ENCODE data around the gene PTDSS2.
"Not testable (repeated sequence)": the region's sequence is repeated elsewhere in the genome, so short reads cannot be mapped to it uniquely, and the experiment has no call there.

PTDSS2 gene

DNA sequence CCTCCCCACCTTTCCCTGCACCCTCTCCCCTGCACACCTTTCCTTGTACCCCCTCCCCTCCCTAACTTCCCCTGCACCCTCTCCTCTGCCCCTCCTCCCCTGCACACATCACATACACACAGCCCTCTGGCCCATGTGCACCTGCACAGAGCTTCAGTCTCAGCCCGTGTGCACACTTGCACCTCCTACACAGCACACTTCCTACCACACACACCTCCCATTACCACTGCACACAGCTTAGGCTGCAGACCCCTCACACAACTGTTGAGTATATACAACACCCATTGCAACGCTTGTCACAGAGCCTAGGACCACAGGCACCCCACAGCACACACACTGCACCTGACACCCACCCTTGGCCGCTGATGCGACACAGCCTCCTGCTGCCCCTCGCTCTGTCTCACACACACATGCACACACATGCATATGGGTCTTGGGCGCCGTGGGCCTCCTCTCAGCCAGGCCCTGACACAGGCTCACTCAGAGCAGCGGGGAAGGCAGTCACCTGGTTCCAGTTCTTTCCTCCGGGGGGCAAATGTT lies 35.7 kb upstream of the PTDSS2 start:
- DNase-seq, result no peak

DNA sequence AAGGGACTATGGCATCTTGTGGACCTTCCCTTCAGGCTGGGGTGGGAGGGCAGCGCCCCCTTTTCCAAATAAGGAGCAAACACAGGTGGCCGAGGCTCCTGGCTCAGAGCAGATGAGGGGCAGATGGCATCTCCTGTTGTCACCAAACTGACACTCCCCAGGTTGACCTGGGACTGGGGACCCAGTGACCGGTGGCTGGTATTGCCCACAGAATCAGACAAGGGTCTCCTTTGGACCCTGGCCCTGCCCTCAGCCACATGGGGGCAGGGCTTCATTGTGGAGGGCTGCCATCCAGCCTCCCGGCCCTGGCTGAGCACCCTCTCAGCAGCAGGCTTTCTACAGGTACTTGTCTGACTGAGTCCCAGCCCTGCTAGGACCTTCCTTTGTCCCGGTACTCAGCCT lies 34.4 kb upstream of the PTDSS2 start:
- DNase-seq, result no peak

DNA sequence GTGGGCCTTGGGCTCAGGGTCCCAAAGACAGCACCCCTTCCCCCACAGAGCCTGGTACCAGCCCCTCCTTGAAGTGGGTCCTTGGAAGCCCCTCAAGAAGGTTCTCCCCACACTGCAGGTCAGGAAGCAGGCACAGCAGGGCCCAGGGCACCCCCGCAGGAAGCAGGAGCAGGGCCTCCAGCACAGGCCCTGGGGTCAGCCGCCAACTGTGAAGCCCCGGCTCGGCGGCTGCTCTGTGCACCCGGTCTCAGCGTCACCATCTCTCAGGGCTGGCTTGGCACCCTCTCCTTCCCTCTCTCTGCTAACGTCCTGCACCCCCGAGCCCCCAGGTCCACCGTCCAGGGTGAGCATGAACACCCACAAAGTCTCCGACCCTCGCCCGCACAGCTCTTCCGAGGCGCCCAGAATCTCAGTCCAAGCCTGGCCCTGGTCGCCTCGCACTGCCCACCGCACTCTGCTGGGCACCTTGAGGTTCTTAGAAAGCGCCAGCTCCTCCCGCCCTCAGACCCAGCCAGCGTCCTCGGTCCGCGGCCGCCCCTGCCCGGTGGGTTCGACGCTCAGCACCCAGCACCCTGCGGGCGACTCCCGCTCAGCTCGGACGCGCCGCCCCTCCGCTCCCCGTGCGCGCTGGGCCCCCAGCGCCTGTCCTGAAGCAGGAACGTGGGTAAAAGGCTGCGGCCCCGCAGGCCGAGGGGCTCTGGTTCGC lies 33.9 kb upstream of the PTDSS2 start:
- DNase-seq, result no peak

DNA sequence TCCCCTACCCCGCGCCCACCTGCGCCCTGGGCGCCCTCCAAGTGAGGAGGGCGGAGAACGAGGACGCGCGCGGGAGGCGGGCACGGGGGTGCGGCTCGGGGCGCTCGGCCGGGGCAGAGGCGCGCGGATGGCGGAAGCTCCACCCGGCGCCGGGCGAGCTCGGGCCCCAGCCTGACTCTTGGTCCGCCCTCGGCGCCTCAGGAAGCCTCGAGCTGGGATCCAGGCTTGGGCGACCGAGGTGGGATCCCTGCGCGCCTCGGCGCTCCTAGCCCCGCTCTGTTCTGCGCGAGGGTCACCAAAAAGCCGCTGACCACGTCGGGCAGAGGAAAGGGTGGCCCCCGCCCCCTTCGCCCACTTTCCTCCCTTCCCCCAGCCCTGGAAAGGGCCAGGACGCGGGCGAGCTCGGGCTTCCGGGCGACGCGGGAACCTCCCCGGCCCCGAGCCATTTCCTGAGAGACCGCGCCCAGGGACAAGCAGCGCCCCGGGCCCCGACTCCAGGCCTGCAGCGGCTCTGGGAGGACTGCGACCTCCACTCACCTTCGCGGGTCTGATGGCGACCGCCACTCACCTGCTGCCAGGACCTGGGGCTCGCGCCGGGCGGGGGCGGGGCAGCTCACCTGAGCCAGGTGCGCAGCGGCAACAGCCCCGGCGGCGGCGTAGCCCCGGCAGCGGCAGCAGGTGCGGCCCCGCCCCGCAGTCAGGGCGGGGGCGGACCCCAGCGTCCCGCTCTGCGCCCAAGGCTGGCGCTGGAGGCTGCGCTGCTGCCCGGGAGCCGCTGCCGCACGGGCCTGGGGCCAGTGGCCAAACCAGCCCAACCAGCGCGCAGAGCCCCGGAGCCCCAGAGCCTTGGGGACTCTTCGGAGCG lies 33.1 kb upstream of the PTDSS2 start:
- DNase-seq, result no peak

DNA sequence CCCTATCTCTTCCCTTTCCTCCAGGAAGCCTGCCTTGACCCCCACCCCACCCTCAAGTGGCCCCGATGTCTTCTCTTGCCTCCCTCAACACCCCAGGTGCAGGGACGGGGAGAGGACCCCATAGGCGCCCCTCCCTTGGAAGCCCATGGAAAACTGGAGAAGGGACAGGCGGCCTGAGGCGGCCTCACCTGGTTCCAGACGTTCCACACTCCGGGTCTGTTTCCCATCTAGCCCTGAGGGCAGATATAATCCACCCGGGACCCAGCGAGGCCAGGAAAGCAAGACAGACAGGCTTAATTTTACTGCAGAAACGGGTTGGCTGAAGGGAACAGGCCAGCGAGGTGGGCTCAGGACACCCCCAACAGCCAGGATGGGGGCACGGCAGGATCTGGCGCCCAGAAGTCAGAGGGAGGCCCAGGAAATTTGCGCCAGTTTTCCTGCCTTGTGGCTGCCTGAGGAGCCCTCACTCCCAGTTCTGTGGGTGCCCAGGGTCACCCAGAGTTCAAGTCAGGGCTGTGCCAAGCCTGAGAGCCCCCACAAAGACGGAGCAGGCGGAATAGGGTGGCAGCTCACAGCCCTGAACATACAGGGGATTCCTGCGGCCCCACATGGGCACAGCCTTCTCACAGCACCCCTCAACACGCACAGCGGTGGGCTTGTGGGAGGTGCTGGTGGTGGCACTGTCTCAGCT lies 32.3 kb upstream of the PTDSS2 start:
- no peak for DNase-seq

DNA sequence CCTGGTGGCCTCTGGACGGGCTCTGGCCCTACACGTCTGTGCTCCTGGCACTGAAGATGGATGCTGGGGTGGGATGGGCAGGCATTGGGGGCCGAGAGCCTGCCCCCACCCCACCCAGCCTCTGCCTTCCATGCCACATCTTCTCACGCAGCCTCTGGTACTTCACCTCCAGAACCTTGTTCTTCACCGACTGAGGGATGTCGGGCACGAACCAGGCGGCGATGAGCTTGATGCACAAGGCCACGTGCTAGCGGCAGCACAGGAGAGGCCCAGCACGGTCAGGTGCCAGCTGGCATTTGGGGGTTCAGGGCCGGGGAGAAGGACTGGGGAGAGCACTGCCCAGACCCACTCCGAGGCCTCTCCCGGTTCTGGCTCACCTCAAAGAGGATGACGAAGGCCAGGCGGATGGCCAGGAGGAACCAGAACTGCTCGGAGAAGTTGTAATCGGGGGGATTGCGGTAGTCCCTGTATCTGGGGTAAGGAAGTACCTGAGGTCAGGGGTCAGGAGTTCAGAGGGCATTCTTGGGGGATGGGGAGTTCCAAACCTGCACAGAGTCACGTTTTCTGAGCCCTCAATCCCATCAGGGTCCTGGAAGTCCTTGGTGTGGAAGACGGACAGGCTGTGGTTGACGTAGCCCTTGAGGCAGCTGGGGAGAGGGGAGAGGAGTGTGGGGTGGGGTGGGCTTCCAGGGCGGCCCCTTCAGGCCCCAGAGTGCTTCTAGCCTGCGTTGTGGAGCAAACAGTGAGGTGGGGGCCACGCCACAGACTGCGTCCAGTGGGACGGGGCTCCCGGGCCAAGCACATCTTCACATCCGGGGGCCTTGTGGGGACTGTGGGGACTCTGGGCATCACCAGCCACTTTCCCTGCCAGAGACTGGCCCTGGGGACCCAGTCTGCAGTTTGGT lies 31.5 kb upstream of the PTDSS2 start:
- DNase-seq, result no peak

DNA sequence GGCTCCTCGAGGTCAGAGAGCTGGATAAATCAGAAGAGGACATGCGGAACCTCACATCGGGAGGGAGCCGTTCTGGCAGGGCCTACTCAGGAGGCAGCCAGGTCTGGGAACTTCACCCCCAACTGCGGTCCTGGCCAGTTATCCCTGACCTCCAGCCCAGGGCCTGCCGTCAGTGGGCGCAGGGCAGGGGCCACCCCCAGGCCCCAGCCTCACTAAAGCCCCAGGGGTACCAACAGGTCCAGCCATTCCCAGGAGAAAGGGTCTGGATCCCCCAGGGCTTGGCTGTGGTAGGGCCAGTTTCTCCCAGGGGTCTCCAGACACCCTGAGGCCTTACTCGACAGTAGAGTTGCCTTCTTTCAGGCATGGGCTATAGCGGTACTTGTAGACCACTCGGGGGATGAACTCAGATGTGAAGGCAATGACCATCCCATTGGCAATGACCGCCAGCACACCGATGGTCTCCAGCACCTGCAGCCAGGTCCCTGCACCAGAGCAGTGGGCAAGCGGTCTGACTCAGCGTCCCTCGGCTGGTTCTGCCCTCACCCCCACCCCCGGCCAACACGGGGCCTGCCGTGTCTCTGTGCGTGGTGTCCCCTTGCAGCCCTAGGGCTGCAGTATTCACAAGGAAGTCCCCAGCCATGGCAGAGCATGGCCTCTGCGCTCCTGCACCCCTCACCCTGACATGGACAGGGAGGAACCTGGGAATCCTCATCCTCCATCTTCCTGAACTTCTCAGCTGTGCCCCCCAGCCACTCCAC lies 30.7 kb upstream of the PTDSS2 start:
- DNase-seq, result no peak

DNA sequence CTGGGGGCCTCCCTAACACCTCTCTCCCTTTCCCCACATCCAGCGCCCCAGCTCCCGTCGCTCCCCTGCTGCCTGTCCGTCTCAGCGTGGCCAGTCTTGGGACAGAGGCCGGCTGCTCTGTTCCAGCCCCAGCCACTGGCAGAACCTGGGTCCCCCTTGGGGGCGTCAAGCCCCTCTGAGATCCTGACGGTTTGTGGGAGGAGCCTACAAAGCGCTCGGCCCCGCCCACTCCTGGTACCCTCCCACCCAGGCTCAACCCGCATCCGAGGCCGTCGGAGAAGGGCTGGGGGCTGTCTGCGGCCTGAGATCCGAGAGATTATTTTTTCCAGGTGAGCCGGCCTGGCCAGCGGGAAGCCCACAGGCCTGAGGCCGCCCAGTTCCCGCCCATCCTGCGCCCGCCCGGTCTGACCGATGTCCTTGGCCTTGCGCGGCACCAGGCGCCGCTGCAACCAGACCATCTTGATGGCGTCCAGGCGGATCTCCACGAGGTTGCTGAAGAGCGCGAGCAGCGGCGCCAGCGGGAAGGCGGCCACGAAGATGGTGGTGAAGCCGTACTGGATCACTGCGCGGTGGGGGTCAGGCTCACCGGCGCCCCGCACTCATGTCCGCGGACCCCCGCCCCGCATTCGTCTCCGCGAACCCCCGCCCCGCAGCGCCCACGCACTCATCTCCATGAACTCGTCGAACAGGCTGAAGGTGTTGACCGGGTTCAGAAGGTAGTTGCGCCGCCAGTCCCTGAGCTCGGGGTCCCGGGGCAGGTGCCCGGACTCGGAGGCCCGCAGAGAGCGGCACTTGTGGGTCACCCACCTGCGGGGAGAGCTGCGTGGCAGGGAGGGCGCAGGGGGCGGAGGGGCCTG lies 29.8 kb upstream of the PTDSS2 start:
- DNase-seq, result no peak

DNA sequence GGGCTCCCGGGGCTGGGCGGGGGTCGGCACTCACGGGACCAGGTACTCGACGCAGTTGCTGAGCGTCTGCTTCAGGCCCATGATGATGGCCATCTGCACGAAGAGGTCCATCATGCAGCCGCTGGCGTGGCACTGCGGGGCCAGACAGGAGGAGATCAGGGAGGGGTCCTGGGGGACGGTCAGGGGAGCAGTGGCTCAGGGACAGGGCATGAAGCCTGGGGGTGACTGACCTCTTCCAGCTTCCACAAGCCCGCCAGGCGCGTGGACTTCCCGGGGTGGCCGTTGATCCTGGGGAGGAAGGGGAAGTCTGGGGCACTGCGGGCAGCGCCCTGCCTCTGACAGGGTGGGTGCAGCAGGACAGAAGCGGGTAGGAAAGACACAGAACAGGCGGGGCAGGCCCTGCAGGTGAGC lies 29.2 kb upstream of the PTDSS2 start:
- DNase-seq, result no peak

DNA sequence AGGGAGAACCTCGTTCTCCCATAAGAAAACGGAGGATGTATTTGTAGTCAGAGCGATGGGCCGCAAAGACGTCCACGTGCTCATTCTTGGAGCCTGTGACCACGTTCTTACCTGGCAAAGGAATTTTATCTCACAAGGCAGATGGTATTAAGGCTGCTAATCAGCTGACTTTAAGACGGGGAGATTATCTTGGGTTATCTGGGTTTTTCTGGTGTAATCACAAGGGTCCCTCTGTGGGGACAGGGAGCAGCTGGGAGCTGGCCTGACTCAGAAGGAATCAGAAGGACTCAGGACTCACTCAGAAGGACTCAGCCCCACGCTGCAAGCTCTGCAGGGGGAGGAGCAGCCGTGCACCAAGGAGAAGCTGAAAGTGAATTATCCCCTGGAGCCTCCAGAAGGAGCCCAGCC lies 27.8 kb upstream of the PTDSS2 start:
- DNase-seq, result no peak

DNA sequence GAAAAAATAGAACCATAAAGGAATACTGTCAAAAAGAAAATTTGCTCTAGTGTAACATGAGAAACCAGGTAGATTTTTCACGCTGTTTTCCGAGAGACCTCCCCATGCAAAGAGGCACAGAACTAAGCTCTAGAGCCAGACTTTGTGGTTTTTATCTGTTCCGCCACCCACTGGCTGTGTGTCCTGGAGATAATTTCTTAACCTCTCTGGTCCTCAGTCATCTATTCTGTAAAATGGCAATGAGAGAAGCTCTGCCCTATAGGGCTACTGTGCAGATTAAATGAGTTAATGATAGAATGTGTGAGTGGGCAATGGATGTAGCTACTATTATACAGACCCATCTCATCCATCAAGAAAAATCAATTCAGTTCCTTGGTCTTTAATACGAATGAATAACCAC lies 25.8 kb upstream of the PTDSS2 start:
- DNase-seq, result no peak

DNA sequence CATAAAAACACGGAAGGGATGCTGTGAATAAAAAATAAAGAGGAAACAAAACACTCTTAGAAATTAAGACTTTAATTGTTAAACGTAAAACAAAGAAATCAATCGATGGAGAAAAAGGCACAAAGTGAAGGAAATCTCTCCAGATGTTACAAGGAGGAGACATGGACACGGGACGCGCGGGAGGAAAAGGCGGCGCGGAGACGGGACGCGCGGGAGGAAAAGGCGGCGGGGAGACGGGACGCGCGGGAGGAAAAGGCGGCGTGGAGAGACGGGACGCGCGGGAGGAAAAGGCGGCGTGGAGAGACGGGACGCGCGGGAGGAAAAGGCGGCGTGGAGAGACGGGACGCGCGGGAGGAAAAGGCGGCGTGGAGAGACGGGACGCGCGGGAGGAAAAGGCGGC lies 25.3 kb upstream of the PTDSS2 start:
- DNase-seq, result not testable (repeated sequence)

DNA sequence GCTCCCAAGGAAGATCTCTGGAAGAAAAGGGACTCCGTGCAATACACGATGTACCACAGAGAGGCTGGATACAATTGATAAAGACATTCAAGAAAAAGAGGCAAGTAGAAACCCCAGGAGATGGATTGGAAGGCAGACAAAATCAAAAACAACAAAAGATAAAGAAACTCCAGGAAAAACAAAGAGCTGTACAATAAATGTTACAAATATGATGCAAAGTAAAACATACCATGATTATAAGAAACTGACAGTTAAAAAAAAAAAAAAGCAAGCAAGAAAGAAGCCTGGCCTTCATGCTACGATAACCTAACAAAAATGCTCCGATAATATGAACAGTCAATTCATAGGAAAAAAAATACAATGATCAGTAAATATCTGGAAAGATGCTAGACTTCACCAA lies 24.8 kb upstream of the PTDSS2 start:
- DNase-seq, result no peak

DNA sequence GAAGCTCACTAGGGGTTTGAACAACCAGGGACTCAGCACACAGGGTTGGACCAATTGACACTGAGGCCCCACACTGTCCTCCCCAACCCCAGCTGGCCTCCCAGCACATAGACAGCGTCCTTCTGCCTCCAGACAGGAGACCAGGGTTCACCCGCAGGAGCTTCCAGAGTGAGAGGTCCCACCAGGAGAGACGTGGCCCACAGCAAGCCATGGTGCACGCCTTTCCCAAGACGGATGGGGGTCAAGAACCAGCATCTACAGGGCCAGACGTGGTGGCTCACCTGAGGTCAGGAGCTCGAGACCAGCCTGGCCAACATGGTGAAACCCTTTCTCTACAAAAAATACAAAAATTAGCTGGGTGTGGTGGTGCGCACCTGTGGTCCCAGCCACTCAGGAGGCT lies 23.2 kb upstream of the PTDSS2 start:
- no peak for DNase-seq

DNA sequence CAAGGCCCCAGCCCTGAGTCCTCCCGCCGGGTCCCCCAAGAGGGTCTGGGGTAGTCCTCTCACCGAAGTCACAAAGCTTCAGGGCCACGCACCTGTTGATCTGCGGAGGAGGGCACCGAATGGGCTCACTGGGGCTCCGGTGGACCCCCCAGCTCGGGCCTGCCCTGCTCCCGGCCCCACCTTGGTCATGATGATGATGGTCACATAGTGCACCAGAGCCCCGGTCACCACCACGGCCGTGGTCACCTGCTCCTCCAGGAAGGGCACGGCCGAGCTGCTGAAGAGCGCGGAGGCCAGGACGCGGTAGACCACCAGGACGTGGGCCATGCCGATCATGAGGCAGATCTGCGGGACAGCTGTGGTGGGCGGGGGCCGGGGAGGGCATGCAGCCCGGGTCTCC lies 21.8 kb upstream of the PTDSS2 start:
- no peak for DNase-seq

DNA sequence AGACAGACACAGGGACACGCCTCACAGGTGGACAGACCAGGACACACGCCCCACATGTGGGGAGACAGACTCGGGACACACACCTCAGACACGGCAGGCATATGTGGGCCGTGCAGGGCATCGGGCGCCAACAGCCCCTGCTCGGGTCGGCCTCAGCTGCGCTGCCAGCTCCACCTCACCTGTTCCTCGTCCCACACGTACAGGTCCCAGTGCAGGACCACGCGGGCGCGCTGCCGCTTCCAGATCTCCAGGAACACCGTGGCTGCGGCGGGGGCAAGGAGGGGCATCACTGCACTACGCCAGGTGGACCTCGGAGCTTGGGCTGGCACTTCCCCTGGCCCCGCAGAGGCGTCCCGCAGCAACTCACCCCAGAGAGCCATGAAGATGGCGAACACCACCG lies 20.7 kb upstream of the PTDSS2 start:
- no peak for DNase-seq

DNA sequence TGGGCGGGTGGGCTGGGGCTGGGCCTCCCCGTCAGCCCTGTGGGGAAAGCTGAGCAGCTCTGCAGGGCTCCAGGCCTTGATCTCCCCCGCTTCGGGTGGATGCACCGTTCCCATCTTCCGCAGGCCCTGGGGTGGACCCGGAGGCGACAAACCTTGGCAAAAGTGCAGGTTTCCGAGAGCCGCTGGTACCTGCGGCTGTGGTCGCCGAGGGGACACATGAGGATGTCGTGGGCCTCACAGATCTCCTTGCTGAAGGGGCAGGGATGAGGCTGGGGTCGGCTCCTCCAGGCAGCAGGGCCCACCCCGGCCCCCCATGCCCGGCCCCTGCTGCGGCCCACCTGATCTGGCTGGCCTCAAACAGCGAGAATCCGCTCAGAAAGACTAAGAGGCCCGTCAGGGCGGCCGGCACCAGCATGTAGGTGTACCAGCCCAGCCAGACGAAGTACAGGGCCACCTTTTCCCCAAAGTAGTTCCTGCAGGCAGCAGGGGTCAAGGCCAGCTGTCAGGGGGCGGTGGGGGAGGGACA lies 20.1 kb upstream of the PTDSS2 start:
- no peak for DNase-seq

DNA sequence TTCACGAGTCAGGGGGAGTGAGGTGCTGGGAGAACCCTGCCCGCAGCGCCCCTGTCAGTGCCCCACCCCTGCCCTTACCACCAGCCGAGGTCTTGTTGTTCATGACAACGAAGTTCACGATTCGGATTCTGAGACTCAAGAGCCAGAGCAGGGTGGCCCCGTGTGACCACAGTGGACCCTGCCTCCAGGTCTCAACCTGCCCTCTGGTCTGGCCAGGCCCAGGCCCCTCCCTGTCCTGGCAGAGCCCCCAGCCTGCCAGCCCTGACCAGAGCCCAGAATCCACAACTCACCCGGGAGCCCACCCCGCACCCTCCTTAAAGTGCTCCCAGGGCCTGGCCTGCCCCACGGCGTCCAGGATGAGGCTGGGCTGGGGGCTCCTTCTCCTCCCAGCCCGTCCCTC lies 18.2 kb upstream of the PTDSS2 start:
- no peak for DNase-seq

DNA sequence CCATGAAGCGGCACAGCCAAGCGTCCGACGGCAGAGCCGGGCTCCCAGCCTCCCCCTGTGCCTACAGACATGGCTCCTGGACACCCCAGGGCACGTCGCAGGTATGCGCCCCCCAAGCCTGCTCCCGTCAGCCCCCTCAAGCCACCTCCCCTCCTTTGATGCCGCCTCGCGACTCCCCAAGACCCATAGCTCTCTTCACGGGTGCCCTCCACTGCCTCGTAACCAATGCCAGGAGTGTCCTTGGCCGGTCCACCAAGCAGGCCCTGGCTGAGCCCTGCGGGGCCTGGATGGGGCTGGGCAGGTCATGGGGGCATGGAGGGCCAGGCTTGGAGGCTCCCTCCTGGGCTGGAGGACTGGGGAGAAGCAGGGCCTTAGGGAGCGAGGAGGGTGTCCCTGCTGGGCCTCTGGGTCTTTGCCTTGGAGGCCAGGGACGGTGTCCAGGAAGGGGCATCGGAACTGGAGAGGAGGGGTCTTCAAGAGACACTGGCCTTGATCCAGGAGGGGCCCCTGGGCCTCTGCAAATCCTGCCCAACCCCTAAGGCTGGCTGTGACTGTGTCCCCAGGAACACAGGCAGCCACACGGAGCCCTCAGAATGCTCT lies 17.5 kb upstream of the PTDSS2 start:
- no peak for DNase-seq

DNA sequence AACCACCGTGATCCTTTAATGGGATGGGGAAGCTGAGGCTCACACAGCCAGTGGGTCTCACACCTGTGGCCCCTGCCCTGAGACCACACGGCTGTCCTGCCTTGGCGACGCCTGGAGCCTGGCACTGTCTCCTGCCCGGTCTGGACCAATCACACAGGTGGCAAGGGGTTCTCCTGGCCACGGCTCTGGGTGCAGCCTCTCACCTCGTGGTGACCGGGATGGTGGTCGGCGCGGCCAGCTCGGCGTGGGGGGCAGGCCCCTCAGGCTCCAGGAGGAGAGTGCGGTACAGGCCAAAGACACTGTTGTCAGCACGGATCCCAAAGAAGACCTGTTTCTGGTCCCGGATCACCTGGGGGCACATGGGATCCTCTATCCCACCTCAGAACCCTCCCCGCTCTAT lies 17.0 kb upstream of the PTDSS2 start:
- no peak for DNase-seq
